Measurements from ENCODE around the gene PCIF1. TPM values are rescaled to one million over a fixed set of nuclear protein-coding genes. Genes with fewer than 3 reads are reported as not detected.

Gene PCIF1
- total RNA-seq, 2 experiments from 2014 or later: 100 TPM

DNA sequence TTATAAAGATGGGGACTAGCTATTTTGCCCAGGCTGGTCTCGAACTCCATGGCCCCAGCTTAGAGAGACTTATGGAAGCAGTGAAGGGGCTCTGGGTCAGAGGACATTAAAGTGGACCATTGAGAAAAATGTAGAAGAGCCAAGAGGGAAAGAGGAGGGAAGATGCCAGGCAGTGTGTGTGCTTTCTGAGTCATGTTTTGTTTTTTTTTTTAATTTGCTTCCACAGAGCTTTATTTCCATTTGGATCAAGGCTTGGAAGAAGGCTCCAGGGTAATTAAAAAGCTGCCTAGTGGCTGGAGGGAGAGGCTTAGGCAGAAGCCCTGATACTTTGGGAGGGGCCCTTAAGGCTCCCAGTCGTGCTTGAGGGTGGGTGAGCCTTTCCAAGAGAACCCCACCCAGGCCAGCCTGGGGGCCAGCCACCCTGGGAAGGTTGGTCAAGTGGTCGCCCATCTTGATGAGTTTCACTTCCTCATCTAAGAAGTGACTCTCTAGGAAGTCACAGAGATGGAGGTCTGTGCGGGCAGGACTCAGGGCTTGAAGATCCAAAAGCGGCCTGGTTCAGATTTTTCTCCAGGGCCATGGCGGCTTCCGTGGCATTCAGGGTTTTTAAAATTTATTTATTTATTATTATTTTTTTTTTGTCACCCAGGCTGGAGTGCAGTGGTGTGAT, 40.5 kb downstream of the PCIF1 start:
- H3K4me1 Mint-ChIP-seq (ENCODE audit: low read depth): peaks cover 20% of the 10 kb centered on the region
- Histone ChIP-seq H3K9me3 (ENCODE audit: control insufficient read depth in 1 of 2, insufficient read depth in 1 of 2, low read length in 2 of 2) (no peaks in the 10 kb centered on the region), H3K4me3 (ENCODE audit: low read length) (no peak overlapping the region), H3K36me3 (ENCODE audit: insufficient read depth, low read length) (peaks cover 1% of the 10 kb centered on the region), H3K27ac (ENCODE audit: low read depth in 1 of 2, low read length in 2 of 2) (no peak overlapping the region), H3K27me3 (ENCODE audit: control insufficient read depth in 1 of 2, insufficient read depth in 2 of 2, low read length in 2 of 2) (no peaks in the 10 kb centered on the region), H3K4me1 (ENCODE audit: insufficient read depth, low read length) (peaks cover 18% of the 10 kb centered on the region)
- TF ChIP-seq, protein P1, sequence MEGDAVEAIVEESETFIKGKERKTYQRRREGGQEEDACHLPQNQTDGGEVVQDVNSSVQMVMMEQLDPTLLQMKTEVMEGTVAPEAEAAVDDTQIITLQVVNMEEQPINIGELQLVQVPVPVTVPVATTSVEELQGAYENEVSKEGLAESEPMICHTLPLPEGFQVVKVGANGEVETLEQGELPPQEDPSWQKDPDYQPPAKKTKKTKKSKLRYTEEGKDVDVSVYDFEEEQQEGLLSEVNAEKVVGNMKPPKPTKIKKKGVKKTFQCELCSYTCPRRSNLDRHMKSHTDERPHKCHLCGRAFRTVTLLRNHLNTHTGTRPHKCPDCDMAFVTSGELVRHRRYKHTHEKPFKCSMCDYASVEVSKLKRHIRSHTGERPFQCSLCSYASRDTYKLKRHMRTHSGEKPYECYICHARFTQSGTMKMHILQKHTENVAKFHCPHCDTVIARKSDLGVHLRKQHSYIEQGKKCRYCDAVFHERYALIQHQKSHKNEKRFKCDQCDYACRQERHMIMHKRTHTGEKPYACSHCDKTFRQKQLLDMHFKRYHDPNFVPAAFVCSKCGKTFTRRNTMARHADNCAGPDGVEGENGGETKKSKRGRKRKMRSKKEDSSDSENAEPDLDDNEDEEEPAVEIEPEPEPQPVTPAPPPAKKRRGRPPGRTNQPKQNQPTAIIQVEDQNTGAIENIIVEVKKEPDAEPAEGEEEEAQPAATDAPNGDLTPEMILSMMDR (IDR thresholded peaks at IDR 0.05): no peak
- peak in 1 of 14 experiments; percentile 14 for DNase-seq
- ChIA-PET POLR2A (interaction anchor here (7.4 kb wide), 1 partner anchor 39 kb away, joined by 195 read pairs; the partner anchor contains the start of gene PCIF1), CTCF (interaction anchor here (0.7 to 1.3 kb wide), 2 partner anchors 13 to 89 kb away, joined by 3 read pairs; no protein-coding TSS in a partner anchor)
- H3K36me3 Mint-ChIP-seq (ENCODE audit: low read depth): peaks cover 24% of the 10 kb centered on the region
- H3K4me3 Mint-ChIP-seq: no peak overlapping the region
- intact Hi-C loops (cut with DNase I, micrococcal nuclease): loop anchor here (5.0 to 10.0 kb wide), 5 partner anchors 37 to 1090 kb away; partner anchors contain the start of genes DNTTIP1 (in 1 of the 2), NCOA5 (in 1 of the 2), WFDC3 (in 1 of the 2) and YWHAB (in 1 of the 2)
- peaks cover 4% of the 10 kb centered on the region for H3K27me3 Mint-ChIP-seq
- no peaks in the 10 kb centered on the region for H3K9me3 Mint-ChIP-seq
- ATAC-seq (ENCODE audit: poor library complexity): no peak
- H3K27ac Mint-ChIP-seq: no peak overlapping the region

DNA sequence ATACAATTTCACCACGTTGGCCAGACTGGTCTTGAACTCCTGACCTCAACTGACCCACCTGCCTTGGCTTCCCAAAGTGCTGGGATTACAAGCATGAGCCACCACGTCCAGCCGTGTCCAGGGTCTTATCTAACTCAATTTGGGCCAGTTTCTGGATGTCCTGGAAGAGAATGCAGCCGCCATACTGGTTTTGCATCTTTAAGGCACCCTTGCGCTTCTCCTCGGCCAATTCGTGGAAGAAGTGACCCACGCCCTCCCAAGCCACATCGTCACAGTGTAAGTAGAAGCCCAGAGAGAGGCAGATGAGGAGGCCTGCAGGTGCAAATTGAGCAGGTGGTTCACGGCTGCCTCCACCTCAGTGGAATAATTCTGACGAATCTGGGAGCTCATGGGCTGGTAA, 41.2 kb downstream of the PCIF1 start:
- no peaks in the 10 kb centered on the region for H3K36me3 ChIP-seq (ENCODE audit: insufficient read depth, low read length)
- Mint-ChIP-seq H3K4me3 (no peak overlapping the region), H3K27me3 (peaks cover 4% of the 10 kb centered on the region), H3K9me3 (no peaks in the 10 kb centered on the region), H3K4me1 (ENCODE audit: low read depth) (peaks cover 13% of the 10 kb centered on the region), H3K36me3 (ENCODE audit: low read depth) (peaks cover 17% of the 10 kb centered on the region), H3K27ac (no peak overlapping the region)
- no peak overlapping the region for H3K4me3 ChIP-seq (ENCODE audit: low read length)
- intact Hi-C loops (cut with DNase I, micrococcal nuclease): loop anchor here in 1 of 2 experiments (10.0 kb wide), 2 partner anchors 389 to 1091 kb away; partner anchors contain the start of gene YWHAB
- ATAC-seq (ENCODE audit: poor library complexity): no peak
- TF ChIP-seq, protein P1 (IDR thresholded peaks at IDR 0.05): no peak
- CTCF ChIA-PET: interaction anchor here (1.3 kb wide), 1 partner anchor 90 kb away, joined by 3 read pairs; no protein-coding TSS in a partner anchor
- H3K4me1 ChIP-seq (ENCODE audit: insufficient read depth, low read length): peaks cover 11% of the 10 kb centered on the region
- no peak overlapping the region for H3K27ac ChIP-seq (ENCODE audit: low read depth in 1 of 2, low read length in 2 of 2)
- DNase-seq: no peak
- H3K9me3 ChIP-seq (ENCODE audit: control insufficient read depth in 1 of 2, insufficient read depth in 1 of 2, low read length in 2 of 2): no peaks in the 10 kb centered on the region
- POLR2A ChIA-PET: no interaction called here
- no peaks in the 10 kb centered on the region for H3K27me3 ChIP-seq (ENCODE audit: control insufficient read depth in 1 of 2, insufficient read depth in 2 of 2, low read length in 2 of 2)

DNA sequence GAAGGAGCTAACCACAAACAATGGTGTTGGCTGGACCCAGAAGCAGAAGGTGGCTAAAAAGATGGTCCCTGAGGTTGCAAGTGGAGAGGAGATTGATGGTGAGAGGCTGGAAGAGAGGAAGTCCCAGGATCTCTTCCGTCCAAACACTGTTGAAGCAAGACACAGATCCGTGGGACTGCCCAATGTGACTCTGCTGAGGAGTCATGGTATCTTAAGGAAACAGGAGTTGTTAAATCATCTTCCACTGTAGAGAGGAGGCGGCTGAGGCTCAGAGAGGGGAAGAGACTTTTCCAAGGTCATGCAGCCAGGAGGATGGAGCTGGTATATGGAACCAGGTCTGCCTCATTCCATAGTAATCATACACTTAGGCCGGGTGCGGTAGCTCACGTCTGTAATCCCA, 41.6 kb downstream of the PCIF1 start:
- Mint-ChIP-seq H3K27ac (no peak overlapping the region), H3K4me1 (ENCODE audit: low read depth) (peaks cover 10% of the 10 kb centered on the region), H3K36me3 (ENCODE audit: low read depth) (peaks cover 13% of the 10 kb centered on the region), H3K9me3 (no peaks in the 10 kb centered on the region), H3K27me3 (peaks cover 4% of the 10 kb centered on the region), H3K4me3 (no peak overlapping the region)
- ChIA-PET POLR2A (no interaction called here), CTCF (no interaction called here)
- ATAC-seq (ENCODE audit: poor library complexity) (no peak), DNase-seq (peak in 1 of 14 experiments; percentile 9)
- TF ChIP-seq, protein P1 (IDR thresholded peaks at IDR 0.05): no peak
- Histone ChIP-seq H3K27ac (ENCODE audit: low read depth in 1 of 2, low read length in 2 of 2) (no peak overlapping the region), H3K27me3 (ENCODE audit: control insufficient read depth in 1 of 2, insufficient read depth in 2 of 2, low read length in 2 of 2) (no peaks in the 10 kb centered on the region), H3K36me3 (ENCODE audit: insufficient read depth, low read length) (no peaks in the 10 kb centered on the region), H3K4me1 (ENCODE audit: insufficient read depth, low read length) (peaks cover 7% of the 10 kb centered on the region), H3K4me3 (ENCODE audit: low read length) (no peak overlapping the region), H3K9me3 (ENCODE audit: control insufficient read depth in 1 of 2, insufficient read depth in 1 of 2, low read length in 2 of 2) (no peaks in the 10 kb centered on the region)
- intact Hi-C loops (cut with DNase I, micrococcal nuclease): loop anchor here in 1 of 2 experiments (10.0 kb wide), 2 partner anchors 389 to 1091 kb away; partner anchors contain the start of gene YWHAB

All from CD4-positive, alpha-beta T cell (primary cell).